GM18858 (cell line): Measurements from ENCODE around the gene LHX1.

ENCODE experiments used
- ATAC-seq: cut with Tn5 transposase; IDR thresholded peaks from one replicate; pipeline ENCODE4 v1.9.1; 2021; ENCODE audit not compliant: unreplicated experiment

The LHX1 gene

DNA sequence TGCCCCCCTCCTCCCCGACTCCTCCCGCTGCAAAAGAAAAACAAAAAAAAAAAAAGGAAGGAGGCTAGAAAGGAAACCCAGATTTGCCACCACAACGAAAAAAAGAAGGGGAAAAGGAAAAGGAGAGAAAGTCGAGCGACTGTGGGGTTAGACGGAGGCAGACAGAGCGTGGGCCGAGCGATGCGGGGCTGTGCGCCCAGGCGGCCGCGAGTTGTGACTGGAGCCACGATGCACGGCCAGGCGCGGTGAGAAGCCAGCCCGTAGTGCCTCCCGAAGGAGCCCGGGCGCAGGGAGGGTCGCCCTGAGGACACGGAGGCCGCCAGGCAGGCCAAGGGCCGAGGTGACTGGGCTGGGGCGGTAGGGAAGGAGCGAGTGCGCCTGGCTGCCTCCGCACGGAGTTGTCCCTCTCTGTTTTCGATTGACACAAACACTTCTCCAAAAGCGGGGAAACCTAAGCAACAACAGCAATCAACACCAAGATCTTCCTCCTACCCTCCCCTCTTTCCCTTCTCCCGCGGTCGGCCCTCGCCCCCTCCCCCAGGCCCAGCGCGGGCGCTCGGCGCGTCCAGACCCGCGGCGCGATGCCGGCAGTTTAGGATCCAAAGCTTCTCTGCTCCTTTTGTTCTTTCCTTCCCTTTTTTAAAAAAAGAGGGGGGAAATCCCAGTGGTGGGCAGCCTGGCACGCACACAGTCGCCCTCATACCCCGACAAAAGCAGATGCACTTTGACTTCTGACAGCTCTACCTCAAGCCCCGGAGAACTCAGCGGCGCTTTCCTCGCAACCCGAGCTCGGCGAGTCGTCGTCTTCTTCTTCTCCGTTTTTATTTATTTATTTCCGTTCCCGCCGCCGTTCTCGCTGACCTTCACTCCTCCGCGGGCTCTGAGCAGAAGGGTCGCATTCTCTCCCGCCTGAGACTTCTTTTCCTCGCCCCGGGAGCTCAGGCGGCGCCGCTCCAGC, at the start of gene LHX1:
TSS of gene LHX1 (plus strand) at position 475 of the 958 bp plus-strand sequence. CDS start 723 bp downstream, outside the sequence.
- no peak for ATAC-seq

GRCh38 chr17:36888236-36888951, 48.9 kb upstream of the LHX1 start:
- no peak for ATAC-seq

GRCh38 chr17:36889770-36890349, 47.4 kb upstream of the LHX1 start:
- no peak for ATAC-seq

- no peak for ATAC-seq
Observed at GRCh38 chr17:36890398-36891168, 46.7 kb upstream of the LHX1 start.

- no peak for ATAC-seq
Observed at GRCh38 chr17:36892112-36892838, 45.0 kb upstream of the LHX1 start.

- ATAC-seq, result no peak
Observed at GRCh38 chr17:36894177-36894576, 43.1 kb upstream of the LHX1 start.

- no peak for ATAC-seq
Observed at GRCh38 chr17:36894925-36895324, 42.4 kb upstream of the LHX1 start.

- ATAC-seq, result no peak
Observed at GRCh38 chr17:36899250-36900159, 37.8 kb upstream of the LHX1 start.

- no peak for ATAC-seq
Observed at GRCh38 chr17:36900160-36900512, 37.1 kb upstream of the LHX1 start.

DNA sequence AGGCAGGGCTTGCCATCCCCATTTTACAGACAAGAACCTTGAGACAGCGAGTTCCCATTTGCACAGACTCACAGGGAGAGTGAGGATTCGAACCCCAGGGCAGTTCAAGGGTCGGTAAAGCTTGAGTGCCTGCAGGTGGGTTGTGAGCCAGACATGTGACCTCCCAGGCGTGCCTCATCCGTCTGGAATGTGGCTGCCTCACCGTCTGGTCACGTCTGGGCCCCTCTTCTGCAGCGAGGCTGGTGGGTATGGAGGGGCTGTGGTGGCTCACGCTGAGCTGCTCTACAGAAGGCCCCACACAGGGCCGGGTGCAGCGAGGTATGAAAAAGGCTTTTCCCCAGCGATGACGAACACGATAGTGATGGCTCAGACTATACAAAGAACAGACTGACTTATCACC, 35.8 kb upstream of the LHX1 start:
- ATAC-seq, result no peak

GRCh38 chr17:36907407-36907806, 29.9 kb upstream of the LHX1 start:
- ATAC-seq, result no peak

DNA sequence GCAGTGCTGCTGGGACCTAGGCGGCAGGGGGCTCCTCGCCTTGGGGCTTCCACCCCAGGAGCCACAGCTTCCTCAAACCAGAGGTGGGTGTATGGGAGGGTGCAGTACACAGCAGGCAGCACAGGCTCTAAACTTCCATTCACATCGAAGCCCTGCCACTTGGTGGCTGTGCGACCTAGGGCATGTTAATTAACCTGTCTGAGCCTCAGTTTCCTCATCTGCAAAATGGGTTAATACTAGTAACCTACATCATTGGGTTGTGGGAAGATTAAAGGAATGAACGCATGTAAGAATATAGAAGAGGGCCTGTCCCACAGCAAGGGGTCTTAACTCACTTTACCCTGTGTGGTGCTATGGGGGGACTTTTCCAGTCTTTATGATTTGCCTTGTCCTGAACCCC, 26.8 kb upstream of the LHX1 start:
- no peak for ATAC-seq

GRCh38 chr17:36911001-36911400, 26.3 kb upstream of the LHX1 start:
- no peak for ATAC-seq

GRCh38 chr17:36913132-36913531, 24.1 kb upstream of the LHX1 start:
- no peak for ATAC-seq

- no peak for ATAC-seq
Observed at GRCh38 chr17:36918211-36918691, 19.0 kb upstream of the LHX1 start.

DNA sequence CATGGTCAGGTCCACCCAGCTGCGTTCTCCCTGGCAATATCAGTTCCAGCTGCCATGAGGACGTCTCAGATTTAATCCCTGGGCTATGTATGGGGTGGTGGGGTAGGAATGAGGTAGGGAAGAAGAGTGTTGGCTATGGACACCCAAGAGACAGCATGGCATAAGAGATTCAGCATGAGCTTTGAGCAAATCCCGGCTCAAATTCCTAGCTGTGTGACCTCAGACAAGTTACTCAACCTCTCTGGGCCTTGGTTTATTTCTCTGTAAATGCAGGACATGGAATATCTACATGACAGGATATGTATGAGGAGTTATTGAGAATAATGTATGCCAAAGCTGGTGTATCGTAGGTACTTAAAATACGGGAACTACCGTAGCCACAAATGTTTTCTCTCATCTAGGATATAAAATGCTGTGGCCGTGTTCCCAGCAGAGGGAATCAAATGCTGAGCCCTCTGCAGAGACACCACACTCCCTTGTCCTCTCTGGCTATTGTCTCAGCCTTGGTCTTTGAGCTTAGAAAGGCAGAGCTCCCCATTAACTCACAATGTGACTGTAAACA, 17.8 kb upstream of the LHX1 start:
- ATAC-seq, result no peak

DNA sequence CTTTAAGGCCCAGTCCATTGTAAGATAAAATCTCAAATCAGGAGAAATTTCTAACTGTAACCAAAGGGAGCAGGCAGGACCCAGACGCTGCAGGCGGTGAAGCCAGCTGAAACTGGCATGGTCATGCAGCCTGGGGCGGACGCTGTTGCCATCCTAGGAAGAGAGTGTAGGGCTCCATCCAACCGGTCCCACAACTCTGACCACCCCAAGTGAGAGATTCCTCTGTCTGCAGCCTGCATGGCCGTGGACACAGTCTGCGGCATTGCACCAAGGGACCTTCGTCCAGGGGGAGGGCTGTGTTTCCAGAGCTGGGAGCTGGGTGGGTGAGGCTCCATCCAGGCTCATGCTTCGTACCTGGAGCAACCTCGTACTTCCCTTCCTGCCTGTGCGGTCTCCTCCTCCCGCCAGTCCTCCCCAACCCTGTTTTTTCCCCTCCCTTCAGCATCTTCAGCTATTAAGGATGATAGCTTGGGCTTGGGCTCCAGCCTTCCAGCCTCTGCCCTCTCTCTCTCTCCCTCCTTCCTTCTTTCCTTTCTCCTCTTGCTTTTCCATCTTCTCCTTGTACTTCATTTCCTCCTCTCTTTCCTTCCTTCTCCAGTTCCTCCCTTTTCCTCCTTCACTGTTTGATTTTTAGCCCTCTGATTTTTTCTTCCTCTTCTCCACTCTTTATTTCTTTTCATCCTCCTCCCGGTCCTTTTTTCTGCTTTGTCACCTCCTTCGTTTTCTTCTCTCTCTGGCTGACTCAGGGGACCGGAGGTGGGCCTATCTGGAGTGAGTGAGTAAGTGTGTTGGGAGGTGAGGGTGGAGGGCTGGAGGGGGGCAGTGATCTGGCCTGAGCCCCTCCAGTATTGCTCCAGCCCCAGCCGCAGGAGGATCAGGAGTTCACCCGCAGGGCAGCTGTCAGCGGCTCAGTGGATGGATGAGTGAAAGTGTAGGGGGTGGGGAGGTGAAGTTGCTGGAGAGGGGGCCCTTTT, 17.0 kb upstream of the LHX1 start:
- no peak for ATAC-seq
